ENCODE data around the gene CHCHD10. TPM values are rescaled to one million over a fixed set of nuclear protein-coding genes. Genes with fewer than 3 reads are reported as not detected.

CHCHD10 gene
- total RNA-seq (2021; fragmentation: NEBNext Ultra II Directional; extraction: Animal tissue kit (Norgen Biotek cat#: 25700)) = 100 to 1,000 TPM in 4 of 6 experiments, 10 to 100 TPM in 2; 89.3 to 117 (median 106) TPM
- long read RNA-seq, partial matches to known transcripts = 1 of 6 reads
- long read RNA-seq, other reads (novel, unspliced or antisense) = 0 of 6 reads

DNA sequence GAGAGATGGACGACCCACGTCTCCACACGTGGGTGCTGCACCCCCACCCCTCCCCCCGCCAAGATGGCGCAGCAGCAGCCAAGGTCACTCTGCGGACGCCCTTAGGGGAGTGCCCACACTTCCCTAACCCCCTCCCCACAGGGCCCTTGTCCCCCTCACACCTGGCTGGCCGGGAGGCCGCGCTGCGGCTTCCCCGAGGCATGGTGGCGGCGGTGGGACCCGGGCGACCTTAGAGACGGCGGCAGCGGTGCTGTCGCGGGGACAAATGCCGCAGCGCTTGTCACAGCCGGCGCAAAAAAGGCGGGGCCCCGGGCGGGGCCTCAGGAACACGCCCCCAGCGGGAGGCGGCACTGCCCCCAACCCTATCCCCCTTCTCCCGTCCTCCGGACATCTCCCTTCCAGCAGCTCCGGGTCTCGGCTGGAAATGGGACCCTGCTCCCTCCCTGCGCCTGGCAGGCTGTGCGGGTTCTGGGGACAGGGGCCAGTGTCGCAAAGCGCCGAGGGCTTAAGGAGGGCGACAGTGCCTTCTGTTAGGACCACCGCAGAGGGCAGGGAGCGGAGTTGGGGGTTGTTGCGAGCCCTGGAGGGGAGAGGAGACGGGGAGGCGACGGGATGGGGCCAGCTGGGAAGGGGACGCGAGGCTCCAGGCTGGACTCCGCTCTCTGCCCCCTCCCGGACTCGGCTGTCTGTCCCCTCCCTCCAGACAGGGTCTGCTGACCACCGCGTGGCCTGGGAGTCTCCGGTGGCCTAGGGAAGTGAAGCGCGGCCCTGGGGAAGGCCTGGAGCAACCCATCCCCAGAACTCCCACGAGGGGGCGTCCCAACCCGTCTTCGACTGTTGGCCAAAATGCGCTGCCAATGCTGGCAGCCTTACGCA, at the start of gene CHCHD10:
TSS of gene CHCHD10 (minus strand) at position 300 of the 876 bp plus-strand sequence. CDS start at position 202, 98 bp downstream.
- H3K4me3 Mint-ChIP-seq = peak within 1 kb of the TSS; percentile 86
- H3K27me3 Mint-ChIP-seq (ENCODE audit: insufficient read depth) = no peaks in the 10 kb centered on the region; the same call in 1 of the 2 replicates
- no peaks in the 10 kb centered on the region; the same call in 1 of the 2 replicates for H3K36me3 Mint-ChIP-seq (ENCODE audit: low read depth)
- H3K27ac Mint-ChIP-seq = peak within 1 kb of the TSS; percentile 69
- peaks cover 16% of the 10 kb centered on the region for H3K4me1 Mint-ChIP-seq (ENCODE audit: low read depth)
- peak; percentile 44 for DNase-seq
- TF ChIP-seq, protein P1, sequence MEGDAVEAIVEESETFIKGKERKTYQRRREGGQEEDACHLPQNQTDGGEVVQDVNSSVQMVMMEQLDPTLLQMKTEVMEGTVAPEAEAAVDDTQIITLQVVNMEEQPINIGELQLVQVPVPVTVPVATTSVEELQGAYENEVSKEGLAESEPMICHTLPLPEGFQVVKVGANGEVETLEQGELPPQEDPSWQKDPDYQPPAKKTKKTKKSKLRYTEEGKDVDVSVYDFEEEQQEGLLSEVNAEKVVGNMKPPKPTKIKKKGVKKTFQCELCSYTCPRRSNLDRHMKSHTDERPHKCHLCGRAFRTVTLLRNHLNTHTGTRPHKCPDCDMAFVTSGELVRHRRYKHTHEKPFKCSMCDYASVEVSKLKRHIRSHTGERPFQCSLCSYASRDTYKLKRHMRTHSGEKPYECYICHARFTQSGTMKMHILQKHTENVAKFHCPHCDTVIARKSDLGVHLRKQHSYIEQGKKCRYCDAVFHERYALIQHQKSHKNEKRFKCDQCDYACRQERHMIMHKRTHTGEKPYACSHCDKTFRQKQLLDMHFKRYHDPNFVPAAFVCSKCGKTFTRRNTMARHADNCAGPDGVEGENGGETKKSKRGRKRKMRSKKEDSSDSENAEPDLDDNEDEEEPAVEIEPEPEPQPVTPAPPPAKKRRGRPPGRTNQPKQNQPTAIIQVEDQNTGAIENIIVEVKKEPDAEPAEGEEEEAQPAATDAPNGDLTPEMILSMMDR (IDR thresholded peaks at IDR 0.05) = peak; percentile 93
- no peaks in the 10 kb centered on the region for H3K9me3 Mint-ChIP-seq

DNA sequence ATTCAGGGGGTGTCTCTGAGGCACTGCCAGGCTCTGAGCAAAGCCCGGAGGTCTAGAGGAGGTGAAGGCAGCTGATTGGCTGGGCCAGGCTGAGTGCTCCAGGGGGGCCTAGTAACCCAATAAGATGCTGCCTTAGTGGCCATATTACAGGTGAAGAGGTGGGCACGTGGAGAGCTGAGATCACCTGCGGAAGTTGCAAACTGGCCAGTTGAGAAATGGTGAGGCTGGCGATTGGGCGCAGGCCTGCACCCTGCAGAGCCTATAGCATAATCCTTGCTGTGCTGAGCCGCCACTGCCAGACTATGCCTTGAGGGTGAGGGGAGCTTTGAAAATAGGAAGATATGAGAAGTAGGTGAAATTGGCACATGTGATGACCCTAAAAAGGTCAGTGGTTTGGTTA, 49.4 kb upstream of the CHCHD10 start:
- Mint-ChIP-seq H3K9me3 (no peaks in the 10 kb centered on the region), H3K4me3 (no peak overlapping the region), H3K27ac (no peak overlapping the region), H3K36me3 (ENCODE audit: low read depth) (peaks cover 32% of the 10 kb centered on the region), H3K27me3 (ENCODE audit: insufficient read depth) (peaks cover 3% of the 10 kb centered on the region; the same call in 1 of the 2 replicates), H3K4me1 (ENCODE audit: low read depth) (peaks cover 13% of the 10 kb centered on the region)
- no peak for DNase-seq
- TF ChIP-seq, protein P1 (IDR thresholded peaks at IDR 0.05) = no peak

DNA sequence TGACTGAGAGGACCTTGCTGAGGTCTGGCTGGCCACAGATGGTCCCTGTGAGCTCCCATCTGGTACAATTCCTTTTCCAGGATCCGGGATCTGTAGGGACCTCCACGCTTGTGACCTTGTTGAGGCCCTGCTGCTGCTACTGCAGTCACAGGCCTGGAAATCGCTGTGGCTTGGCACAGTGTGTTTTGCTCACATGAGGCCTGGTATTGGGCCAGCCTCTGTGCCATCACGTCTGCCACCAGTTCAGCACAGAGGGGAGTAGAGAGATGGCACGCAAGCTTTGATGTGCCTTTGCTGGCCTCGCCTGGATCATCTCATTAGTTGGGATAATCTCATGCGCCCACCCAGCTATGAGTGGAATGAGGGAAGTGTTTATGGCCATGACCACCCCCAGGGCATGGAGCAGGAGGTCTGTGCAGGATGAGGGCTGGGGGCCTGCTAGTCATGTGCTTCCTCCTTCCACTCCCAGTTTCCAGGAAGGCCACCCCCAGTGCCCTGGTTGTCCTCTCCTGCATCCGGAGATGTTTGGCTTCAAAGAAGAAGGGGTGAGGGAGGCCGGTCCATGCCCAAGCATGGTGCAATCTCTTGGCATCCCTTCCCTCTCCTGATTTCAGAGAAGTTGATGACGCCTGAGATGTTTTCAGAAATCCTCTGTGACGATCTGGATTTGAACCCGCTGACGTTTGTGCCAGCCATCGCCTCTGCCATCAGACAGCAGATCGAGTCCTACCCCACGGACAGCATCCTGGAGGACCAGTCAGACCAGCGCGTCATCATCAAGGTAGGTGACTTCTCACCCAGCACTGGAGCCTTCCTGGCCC, 48.6 kb upstream of the CHCHD10 start:
- Mint-ChIP-seq H3K36me3 (ENCODE audit: low read depth) (peaks cover 36% of the 10 kb centered on the region), H3K4me1 (ENCODE audit: low read depth) (peaks cover 12% of the 10 kb centered on the region), H3K9me3 (no peaks in the 10 kb centered on the region), H3K27me3 (ENCODE audit: insufficient read depth) (peaks cover 3% of the 10 kb centered on the region; the same call in 1 of the 2 replicates), H3K4me3 (no peak overlapping the region), H3K27ac (peak overlapping the region; percentile 42; the same call in 1 of the 2 replicates)
- DNase-seq = no peak
- TF ChIP-seq, protein P1 (IDR thresholded peaks at IDR 0.05) = no peak

DNA sequence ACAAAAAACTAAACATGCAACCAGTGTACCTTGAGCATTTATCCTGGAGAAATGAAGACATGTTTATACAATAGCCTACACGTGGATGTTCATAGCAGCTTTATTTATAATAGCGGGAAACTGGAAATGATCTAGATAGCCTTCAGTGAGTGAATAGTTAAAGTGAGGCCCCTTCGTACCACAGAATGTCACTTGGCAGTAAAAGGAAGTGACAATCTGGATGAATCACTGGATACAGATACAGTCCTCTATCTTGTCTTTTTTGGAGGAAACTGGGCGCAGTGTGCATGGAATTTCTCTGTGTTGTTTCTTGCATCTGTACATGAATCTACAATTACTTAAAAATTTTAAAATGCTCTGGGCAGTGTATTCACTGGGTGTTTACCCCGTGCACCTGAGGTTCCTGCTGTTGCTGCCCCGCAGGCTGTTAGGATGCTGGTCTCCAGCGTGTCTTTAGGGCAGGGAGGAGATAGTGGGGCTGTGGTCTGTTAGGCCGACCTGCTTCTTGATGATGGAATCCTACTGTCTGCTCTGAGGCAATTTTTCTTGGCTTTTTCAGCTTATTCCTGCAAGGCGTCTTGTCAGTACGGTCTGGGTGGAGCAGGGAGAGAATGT, 47.9 kb upstream of the CHCHD10 start:
- peak overlapping the region; percentile 42 for H3K27ac Mint-ChIP-seq

More for the DNA sequence above, 47.9 kb upstream of the CHCHD10 start:
- Mint-ChIP-seq H3K36me3 (ENCODE audit: low read depth) (peaks cover 35% of the 10 kb centered on the region), H3K4me3 (no peak overlapping the region), H3K27me3 (ENCODE audit: insufficient read depth) (peaks cover 3% of the 10 kb centered on the region; the same call in 1 of the 2 replicates), H3K9me3 (no peaks in the 10 kb centered on the region), H3K4me1 (ENCODE audit: low read depth) (peaks cover 12% of the 10 kb centered on the region)
- DNase-seq = no peak
- TF ChIP-seq, protein P1 (IDR thresholded peaks at IDR 0.05) = no peak
